ENCODE results near the gene WDR70. TPM values are rescaled to one million over a fixed set of nuclear protein-coding genes. Genes with fewer than 3 reads are reported as not detected.

The WDR70 gene
- total RNA-seq, 1 experiment from 2014 or later = 55.2 TPM

- H3K36me3 ChIP-seq (ENCODE audit: insufficient read depth, low read length, poor library complexity, severe bottlenecking) = no peaks in the 10 kb centered on the region
- H3K4me1 ChIP-seq (ENCODE audit: insufficient read depth, low read length, poor library complexity, severe bottlenecking) = peaks cover 14% of the 10 kb centered on the region
- ChIA-PET CTCF (no interaction called here), POLR2A (ENCODE audit: low non-redundant PET) (no interaction called here)
- no peak overlapping the region for H3K27ac ChIP-seq (ENCODE audit: low read depth, low read length, poor library complexity, severe bottlenecking)
- no peak for DNase-seq (ENCODE audit: low spot score)
- intact Hi-C loops (cut with micrococcal nuclease; ENCODE audit: unreplicated experiment) = no loop called here
- TF ChIP-seq EZH2 (IDR thresholded peaks at IDR 0.05; ENCODE audit: borderline replicate concordance, low read depth, low read length, poor library complexity, severe bottlenecking) = no peak
- TF ChIP-seq, protein P1, sequence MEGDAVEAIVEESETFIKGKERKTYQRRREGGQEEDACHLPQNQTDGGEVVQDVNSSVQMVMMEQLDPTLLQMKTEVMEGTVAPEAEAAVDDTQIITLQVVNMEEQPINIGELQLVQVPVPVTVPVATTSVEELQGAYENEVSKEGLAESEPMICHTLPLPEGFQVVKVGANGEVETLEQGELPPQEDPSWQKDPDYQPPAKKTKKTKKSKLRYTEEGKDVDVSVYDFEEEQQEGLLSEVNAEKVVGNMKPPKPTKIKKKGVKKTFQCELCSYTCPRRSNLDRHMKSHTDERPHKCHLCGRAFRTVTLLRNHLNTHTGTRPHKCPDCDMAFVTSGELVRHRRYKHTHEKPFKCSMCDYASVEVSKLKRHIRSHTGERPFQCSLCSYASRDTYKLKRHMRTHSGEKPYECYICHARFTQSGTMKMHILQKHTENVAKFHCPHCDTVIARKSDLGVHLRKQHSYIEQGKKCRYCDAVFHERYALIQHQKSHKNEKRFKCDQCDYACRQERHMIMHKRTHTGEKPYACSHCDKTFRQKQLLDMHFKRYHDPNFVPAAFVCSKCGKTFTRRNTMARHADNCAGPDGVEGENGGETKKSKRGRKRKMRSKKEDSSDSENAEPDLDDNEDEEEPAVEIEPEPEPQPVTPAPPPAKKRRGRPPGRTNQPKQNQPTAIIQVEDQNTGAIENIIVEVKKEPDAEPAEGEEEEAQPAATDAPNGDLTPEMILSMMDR (conservative IDR thresholded peaks at IDR 0.05; ENCODE audit: low read depth, low read length) = no peak
- H3K9me3 ChIP-seq (ENCODE audit: low read depth, low read length, poor library complexity, severe bottlenecking) = no peaks in the 10 kb centered on the region
- H3K27me3 ChIP-seq (replicated peaks; ENCODE audit: insufficient read depth, low read depth, low read length, poor library complexity) = no peaks in the 10 kb centered on the region
- no TSS peak for BruUV-seq (replicated peaks)
- H3K4me3 ChIP-seq (ENCODE audit: low read depth, low read length, poor library complexity, severe bottlenecking) = no peak overlapping the region
These were observed 164.1 kb downstream of the WDR70 start for GRCh38 chr5:37543216-37543615.

- ChIA-PET POLR2A (ENCODE audit: low non-redundant PET) (no interaction called here), CTCF (no interaction called here)
- no peak for DNase-seq (ENCODE audit: low spot score)
- no TSS peak for BruUV-seq (replicated peaks)
- H3K36me3 ChIP-seq (ENCODE audit: insufficient read depth, low read length, poor library complexity, severe bottlenecking) = peaks cover under 1% of the 10 kb centered on the region
- TF ChIP-seq EZH2 (IDR thresholded peaks at IDR 0.05; ENCODE audit: borderline replicate concordance, low read depth, low read length, poor library complexity, severe bottlenecking) = no peak
- TF ChIP-seq, protein P1 (conservative IDR thresholded peaks at IDR 0.05; ENCODE audit: low read depth, low read length) = no peak
- H3K27ac ChIP-seq (ENCODE audit: low read depth, low read length, poor library complexity, severe bottlenecking) = no peak overlapping the region
- peaks cover 5% of the 10 kb centered on the region for H3K9me3 ChIP-seq (ENCODE audit: low read depth, low read length, poor library complexity, severe bottlenecking)
- H3K4me3 ChIP-seq (ENCODE audit: low read depth, low read length, poor library complexity, severe bottlenecking) = no peak overlapping the region
- no peaks in the 10 kb centered on the region for H3K27me3 ChIP-seq (replicated peaks; ENCODE audit: insufficient read depth, low read depth, low read length, poor library complexity)
- H3K4me1 ChIP-seq (ENCODE audit: insufficient read depth, low read length, poor library complexity, severe bottlenecking) = peaks cover 20% of the 10 kb centered on the region
- intact Hi-C loops (cut with micrococcal nuclease; ENCODE audit: unreplicated experiment) = no loop called here
These were observed 170.3 kb downstream of the WDR70 start for GRCh38 chr5:37549411-37549810.

DNA sequence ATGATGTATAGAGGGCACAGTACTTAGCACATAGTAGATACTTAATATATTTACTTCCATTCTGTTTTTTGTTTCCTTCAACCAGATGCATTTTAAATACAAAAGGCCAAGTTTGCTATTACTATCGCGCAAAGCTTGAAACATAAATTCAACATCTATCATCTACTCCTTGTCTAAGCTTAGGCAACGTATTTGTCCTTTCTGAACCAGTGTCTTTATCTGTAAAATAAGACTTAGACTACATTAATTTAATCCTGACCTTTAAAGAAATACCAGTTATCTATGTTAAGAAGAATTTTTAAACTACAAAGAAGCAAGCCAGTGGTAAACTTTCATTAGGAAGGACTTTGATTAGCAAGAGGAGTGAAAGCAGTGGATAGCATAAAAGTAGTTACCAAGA lies 173.0 kb downstream of the WDR70 start:
- no peaks in the 10 kb centered on the region for H3K27me3 ChIP-seq (replicated peaks; ENCODE audit: insufficient read depth, low read depth, low read length, poor library complexity)
- TF ChIP-seq, protein P1 (conservative IDR thresholded peaks at IDR 0.05; ENCODE audit: low read depth, low read length) = no peak
- no peak for TF ChIP-seq EZH2 (IDR thresholded peaks at IDR 0.05; ENCODE audit: borderline replicate concordance, low read depth, low read length, poor library complexity, severe bottlenecking)
- H3K9me3 ChIP-seq (ENCODE audit: low read depth, low read length, poor library complexity, severe bottlenecking) = peaks cover 11% of the 10 kb centered on the region
- ChIA-PET CTCF (interaction anchor here (0.5 kb wide), 1 partner anchor 138 kb away, joined by 3 read pairs; no protein-coding TSS in a partner anchor), POLR2A (ENCODE audit: low non-redundant PET) (no interaction called here)
- BruUV-seq (replicated peaks) = TSS peak; percentile 88
- peak overlapping the region; percentile 95 for H3K27ac ChIP-seq (ENCODE audit: low read depth, low read length, poor library complexity, severe bottlenecking)
- DNase-seq (ENCODE audit: low spot score) = peak; percentile 42
- peak overlapping the region; percentile 38 for H3K4me3 ChIP-seq (ENCODE audit: low read depth, low read length, poor library complexity, severe bottlenecking)
- H3K4me1 ChIP-seq (ENCODE audit: insufficient read depth, low read length, poor library complexity, severe bottlenecking) = peaks cover 20% of the 10 kb centered on the region
- peaks cover 10% of the 10 kb centered on the region for H3K36me3 ChIP-seq (ENCODE audit: insufficient read depth, low read length, poor library complexity, severe bottlenecking)
- intact Hi-C loops (cut with micrococcal nuclease; ENCODE audit: unreplicated experiment) = loop anchor here (2.0 to 5.0 kb wide), 2 partner anchors 23 to 140 kb away; no protein-coding TSS in a partner anchor
